DMS53 (cell line): Measurements from ENCODE around the gene SH3GL1.

Experiments
- DNase-seq: peaks from one replicate; lab custom pipeline; 2025; lab: John Stamatoyannopoulos, UW

SH3GL1 gene

DNA sequence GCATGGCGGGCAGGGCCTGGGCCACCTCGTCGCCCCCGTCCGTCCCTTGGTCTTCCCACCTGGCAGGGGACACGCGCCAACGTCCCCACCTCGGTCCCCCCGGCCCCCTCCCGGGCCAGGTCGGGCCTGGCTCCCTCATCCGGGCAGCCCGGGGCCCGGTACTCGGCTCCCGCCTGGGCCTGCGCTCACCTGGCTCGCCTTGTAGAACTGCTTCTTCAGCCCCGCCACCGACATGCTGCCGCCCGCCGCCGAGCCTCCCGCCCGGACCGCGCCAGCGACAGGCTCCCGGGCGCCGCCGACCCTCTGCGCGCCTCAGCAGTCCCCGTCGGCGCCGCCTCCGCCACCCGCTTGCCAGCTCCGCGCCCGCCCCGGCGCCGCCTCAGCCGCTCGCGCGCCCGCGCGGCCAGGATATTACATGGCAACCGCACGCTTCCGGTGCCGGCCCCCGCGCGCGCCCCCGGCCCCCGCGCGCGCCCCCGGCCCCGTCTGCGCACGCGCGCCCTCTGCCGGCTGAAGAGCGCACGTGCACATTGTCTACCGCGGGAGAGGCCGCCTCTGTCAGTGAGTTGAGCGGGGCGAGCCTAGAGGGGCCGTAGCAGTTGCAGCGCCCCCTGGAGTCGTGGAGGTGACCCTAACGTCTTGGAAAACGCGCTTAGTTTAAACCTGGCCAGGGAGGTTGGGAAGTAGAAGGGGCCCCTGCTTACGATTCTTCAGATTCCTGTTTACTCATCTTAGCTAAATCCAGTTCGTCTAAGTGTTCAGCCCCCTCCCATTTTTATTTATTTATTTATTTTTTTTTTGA is at the start of gene SH3GL1:
Gene SH3GL1 (minus strand): TSS at position 413 of the 802 bp plus-strand sequence. CDS start 179 bp downstream, at position 234.
- peak; percentile 91 for DNase-seq

DNA sequence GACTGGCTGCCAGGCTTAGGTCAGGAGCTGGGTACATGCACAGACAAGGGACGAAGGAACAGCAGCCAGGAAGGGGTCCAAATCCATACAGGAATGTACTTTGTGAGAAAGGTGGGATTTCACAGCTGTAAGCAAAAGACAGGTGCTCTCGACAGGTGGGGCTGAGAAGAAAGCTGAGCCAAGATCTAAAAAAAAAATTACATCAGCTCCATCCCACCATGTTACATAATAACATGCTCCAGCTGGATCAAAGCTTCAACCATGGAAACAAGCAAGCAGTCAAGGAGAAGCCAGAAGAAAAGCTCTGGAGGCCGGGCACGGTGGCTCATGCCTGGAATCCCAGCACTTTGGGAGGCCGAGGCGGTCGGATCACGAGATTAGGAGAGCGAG is 49.3 kb upstream of the SH3GL1 start:
- no peak for DNase-seq

- DNase-seq: no peak
These were observed 48.8 kb upstream of the SH3GL1 start for GRCh38 chr19:4449022-4449638.

DNA sequence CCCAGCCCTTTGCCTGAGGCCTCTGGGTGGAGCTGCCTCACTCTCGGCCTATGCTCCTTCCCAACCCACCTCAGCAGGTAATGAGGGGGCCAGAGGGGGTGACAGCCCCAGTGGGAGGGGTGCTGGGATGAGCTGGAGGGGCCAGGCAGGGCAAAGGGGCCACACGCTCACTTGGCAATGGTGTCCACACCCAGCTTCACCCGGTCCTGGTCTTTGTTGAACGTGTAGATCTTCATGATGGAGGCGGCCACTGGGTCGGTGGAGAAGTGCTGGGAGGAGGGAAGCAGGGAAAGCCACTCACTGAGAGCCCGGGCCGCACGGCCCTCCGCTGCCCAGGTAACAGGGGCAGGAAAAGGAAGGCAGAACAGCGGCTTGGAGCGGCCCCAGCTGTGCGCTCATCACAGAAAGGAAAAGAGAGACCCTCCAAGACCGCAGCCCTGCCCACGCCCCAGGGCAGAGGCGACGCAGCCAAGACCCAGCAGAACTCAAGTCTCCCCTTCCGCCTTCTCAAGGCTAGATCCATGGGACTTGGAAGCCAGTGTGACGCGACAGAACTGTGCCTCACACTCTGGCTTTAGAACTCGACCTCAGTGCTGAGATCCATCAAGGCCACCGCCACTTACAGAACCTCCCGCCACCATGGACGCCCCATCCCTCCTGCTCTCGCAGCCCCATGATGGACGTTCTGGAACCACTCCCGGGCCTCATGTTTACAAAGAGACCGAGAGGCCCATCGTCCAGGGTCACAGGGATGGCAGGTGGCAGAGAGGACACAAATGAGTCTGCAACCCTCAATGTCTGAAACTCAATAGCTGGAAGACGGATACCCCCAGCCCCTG is 48.0 kb upstream of the SH3GL1 start:
- DNase-seq: no peak

DNA sequence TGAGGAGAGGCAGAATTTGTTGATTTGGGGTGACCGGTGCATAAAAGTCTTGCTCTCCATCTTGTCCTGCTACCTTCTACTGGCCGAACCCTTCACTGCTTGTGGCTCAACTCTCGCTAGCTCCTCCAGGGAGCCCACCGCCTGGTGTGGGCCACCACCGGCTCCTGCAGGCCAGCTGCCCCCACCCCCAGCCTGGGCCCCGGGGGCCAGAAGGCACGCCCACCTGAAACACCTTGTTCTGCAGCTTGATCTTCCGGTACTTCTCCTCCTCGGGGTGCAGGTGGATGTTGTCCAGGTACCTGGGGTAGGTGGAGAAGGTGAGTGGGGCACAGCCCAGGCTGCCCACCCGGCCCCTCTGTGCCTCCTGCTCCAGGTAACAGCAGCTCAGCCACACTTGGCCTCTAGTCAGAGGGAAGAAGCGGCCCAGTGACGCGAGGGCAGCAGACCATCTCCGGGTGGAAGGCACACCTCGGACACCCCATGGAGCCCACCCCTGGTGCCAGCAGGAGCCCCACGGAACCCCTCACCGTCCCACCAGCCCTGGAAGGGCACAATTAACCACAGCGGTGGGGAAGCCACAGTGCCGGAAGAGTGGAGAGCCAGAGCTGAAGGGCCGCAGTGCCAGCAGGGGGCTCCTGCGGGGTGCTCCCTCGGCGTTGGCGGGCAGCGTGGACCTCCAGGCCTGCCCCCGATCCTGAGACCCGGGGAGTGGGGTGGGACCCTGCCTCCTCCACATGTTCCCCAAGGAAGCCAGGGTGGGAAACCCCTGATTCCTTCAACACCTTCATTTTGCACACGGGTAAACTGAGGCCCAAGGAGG is 47.2 kb upstream of the SH3GL1 start:
- DNase-seq: no peak

- DNase-seq: no peak
These were observed 46.4 kb upstream of the SH3GL1 start for GRCh38 chr19:4446704-4447200.

- DNase-seq: no peak
These were observed 45.8 kb upstream of the SH3GL1 start for GRCh38 chr19:4445963-4446703.

DNA sequence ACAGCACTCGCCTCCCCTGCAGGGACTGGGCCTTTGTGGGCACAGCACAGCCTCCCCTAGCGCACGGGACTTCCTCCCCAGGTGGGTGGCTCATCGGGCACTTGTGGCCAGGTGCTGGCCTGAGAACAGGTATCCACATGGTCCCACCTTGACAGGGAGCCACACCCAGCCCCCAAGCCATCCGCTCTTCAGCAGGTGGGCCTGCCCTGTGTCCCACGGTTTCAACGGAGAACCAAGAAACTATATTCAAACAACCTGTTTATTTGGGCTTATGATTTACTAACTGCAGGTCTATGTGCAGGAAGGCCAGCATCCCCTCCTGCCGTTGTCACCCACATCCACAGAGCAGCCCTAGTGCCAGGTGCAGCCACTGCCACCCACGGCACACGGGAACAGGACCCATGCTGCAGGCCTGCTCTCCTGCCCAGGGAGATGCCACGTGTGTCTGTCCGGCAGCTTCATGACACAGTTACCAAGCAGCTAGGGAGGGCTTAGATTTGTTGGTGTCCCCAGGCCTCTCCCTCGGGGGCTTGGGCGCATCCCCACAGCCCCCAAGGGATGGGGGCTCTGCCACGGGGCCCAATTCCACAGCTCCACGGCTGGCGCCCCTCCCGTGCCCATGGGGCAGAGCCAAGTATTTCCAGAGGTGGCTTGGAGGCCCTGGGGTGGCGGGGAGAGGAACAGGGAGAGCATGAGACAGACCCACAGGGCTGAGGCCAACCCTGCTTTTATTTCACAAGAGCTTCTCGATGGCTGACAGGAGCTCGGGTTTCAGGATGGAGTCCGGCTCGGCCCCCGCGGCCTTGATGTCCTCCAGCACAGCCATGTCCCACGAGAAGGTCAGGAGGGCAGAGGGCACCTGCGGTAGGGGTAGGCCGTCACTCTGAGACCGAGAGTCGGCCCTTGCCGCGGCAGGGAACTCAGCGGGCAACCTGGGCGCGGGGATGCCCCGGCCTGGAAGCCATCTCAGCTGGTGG is 44.7 kb upstream of the SH3GL1 start:
- DNase-seq: peak; percentile 20

DNA sequence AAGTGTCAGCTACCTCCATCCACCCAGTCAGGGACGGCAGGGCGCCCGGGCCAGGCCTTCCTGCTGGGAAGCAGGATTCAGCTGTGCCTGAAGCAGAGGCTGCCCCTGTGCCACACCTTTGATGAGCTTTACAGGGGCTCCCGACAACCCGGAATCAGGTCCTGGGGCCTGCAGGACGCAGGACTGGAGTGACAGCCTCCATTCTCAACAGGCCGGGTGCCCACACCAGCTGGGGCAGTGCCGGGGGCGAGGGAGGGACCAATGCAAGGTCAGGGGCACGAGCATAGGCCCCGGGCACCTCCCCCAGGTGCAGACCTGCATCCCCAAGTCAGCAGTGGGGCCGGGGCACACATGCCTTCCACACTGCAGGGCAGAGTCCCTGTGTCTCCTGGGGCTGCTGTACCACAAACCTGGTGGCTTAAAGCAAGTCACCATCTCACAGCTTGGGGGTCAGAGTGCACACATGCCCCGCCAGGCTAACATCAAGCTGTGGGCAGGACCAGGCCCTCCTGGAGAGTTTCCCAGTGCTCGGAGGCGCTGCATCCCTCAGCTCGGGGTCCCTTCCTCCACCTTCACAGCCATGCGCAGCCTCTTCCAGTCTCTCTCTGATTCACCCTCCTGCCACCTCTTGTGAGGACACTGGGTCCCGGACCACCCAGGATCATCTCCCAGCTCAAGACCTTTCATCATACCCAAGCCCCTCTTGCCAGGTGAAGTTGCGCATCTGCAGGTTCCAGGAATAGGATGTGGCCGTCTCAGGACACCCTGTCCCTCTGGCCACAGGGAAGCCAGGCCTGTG is 43.8 kb upstream of the SH3GL1 start:
- DNase-seq: no peak

DNA sequence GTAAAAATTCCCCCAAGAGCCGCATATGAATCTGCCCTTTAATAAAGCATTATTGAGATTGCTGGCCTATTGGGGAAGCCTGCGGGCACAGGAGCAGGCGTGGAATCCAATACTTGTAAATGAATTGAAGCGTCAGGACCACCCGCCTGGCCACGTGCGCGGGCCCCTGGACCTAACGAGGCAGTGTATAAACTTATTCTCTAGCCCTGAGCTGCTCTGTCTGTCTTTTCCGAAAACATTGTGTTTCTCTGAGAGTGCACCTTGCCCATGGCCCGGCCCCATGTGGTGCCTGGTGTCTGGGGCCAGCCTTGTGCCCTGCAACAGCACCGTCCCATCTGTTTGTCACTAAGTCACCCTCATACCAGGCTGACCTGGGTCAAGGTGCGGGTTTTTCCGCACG is 42.8 kb upstream of the SH3GL1 start:
- DNase-seq: no peak

- DNase-seq: no peak
These were observed 42.4 kb upstream of the SH3GL1 start for GRCh38 chr19:4442819-4443146.

DNA sequence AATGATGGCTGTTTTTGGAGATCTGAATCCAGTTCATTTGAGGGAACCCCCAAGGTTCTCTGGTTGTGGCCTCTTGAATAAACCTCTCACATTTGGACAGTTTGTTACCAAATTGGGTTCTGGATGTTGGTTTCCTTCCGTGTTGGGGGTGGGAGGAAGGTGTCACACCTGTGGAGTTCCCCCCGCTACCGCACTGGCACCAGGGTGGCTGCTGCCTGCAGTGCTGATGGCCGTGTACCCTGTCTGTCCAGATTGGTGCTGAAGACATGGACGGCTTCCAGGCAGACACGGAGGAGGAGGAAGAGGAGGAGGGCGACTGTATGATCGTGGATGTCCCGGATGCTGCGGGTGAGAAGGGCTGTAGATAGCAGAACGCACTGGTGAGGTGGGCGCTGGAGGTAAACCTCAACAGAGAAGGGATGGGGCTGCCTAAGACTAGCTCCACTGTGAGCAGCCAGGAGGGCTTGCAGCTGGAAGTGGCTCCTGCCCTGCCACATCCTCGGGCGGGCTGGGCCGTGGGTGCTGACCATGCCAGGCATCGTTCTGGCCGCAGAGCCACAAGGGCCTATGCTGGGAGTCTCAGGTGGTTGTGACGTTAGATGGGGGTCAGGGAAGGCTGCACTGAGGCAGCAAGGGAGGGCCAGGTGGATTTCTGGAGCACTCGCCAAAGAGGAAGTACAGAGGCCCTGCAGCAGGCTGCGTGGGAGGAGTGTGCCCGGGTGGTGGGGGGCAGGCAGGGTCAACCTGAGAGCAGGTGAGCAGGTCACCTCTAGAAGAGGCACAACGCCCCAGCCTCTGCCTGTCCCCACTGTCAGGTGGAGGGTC is 41.9 kb upstream of the SH3GL1 start:
- DNase-seq: no peak

DNA sequence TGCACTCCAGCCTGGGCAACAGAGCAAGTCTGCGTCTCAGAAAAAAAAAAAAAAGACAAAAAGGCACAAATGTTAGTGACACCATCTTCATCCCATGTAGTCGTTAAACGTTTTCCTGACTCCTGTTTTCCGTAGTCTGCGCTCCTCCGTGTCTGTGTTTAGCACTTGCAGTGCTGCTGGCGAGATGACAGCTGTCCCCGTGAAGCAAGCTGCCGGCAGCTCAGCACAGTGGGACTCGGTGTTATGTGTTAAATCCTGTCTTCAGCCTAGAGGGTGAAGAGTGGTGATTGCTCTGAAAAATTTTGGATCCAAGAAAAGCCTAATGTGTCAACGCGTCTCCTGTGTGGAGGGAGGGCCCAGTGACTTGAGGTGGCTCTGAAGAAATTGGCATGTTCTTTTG is 38.9 kb upstream of the SH3GL1 start:
- DNase-seq: no peak

DNA sequence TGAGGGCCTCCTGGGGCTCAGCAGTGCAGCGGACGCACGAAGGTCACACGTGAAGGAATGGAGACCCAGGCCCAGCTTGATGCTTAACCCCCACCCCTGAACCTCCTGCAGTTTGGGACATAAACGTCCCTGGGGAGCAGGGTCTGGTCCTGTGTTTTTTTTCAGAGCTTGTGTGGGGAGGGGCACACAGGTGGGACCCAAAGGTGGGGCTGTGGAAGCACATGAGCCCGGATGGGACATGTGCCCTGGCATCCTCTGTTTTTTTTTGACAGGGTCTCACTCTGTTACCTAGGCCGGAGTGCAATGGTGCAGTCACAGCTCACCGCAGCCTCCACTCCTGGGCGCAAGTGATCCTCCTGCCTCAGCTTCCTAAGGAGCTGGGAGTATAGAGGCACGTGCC is 36.8 kb upstream of the SH3GL1 start:
- no peak for DNase-seq

DNA sequence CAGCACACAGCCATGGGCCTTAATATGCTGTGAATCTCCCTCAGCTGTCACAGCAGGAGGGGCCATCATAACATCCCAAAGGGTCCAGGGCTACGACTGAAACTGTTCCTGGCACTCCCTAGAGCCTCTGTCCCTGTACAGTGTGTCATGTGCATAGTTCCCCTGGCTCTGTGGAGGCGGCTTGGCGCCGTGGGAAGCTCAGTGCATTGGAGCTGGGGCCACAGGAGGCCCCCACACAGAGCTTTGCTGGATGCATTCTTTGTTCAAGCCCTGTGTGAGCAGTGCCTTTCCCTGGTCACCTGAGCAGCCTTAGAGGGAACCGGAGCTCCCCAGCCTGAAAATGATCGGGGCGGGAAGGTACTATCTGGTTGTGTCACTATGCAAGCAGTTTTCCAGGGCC is 35.9 kb upstream of the SH3GL1 start:
- no peak for DNase-seq

- no peak for DNase-seq
These were observed 34.0 kb upstream of the SH3GL1 start for GRCh38 chr19:4434391-4434790.

DNA sequence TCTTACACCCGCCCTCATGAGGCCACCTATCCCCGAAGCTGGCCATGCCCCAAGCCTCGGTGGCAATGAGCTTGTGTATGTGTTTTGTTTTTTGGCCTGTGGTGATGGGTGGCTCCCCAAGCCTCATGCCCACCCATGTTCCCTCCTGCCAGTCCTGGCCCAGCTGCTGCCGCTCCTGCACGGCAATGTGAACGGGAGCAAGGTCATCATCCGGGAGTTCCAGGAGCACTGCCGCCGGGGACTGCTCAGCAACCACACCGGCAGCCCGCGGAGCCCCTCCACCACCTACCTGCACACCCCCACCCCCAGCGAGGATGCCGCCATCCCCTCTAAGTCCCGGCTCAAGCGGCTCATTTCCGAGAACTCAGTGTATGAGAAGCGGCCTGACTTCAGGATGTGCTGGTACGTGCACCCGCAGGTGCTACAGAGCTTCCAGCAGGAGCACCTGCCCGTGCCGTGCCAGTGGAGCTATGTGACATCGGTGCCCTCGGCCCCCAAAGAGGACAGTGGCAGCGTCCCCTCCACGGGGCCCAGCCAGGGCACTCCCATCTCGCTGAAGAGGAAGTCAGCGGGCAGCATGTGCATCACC is 32.7 kb upstream of the SH3GL1 start:
- no peak for DNase-seq
